ENCODE measurements around the gene BAIAP2L2.

DNA sequence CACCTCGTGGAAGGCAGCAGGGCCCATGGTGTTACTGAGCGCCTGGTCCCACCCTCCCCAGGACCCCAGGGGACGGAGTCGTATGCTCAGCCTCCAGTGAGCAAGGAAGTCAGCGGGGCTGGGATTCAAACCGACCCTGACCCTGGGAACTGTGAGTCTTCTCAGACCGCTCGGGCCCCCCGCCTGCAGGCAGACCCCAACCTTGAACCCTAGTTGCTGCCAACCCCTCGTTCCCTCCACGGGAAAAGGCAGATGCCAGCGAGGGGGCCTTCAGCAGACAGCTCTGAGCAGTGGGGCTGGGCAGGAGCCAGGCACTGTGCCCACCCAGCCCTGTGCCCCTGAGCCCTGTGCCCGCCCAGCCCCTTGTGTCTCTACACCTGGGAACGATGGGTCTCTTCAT lies 32.9 kb downstream of the BAIAP2L2 start:
- no peak for TF ChIP-seq JUND (IDR thresholded peaks at IDR 0.05)
- no peak for TF ChIP-seq HNF4A (conservative IDR thresholded peaks at IDR 0.05)
- TF ChIP-seq GABPA (IDR thresholded peaks at IDR 0.05 in 1 of 2, conservative IDR thresholded peaks at IDR 0.05 in 1 of 2): no peak
- TF ChIP-seq TAF1 (conservative IDR thresholded peaks at IDR 0.05): no peak
- TF ChIP-seq, protein P1, sequence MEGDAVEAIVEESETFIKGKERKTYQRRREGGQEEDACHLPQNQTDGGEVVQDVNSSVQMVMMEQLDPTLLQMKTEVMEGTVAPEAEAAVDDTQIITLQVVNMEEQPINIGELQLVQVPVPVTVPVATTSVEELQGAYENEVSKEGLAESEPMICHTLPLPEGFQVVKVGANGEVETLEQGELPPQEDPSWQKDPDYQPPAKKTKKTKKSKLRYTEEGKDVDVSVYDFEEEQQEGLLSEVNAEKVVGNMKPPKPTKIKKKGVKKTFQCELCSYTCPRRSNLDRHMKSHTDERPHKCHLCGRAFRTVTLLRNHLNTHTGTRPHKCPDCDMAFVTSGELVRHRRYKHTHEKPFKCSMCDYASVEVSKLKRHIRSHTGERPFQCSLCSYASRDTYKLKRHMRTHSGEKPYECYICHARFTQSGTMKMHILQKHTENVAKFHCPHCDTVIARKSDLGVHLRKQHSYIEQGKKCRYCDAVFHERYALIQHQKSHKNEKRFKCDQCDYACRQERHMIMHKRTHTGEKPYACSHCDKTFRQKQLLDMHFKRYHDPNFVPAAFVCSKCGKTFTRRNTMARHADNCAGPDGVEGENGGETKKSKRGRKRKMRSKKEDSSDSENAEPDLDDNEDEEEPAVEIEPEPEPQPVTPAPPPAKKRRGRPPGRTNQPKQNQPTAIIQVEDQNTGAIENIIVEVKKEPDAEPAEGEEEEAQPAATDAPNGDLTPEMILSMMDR (IDR thresholded peaks at IDR 0.05; ENCODE audit: low read depth, low read length, missing input control): no peak
- TF ChIP-seq, protein P2, sequence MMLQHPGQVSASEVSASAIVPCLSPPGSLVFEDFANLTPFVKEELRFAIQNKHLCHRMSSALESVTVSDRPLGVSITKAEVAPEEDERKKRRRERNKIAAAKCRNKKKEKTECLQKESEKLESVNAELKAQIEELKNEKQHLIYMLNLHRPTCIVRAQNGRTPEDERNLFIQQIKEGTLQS (IDR thresholded peaks at IDR 0.05): no peak
- TF ChIP-seq SP1 (IDR thresholded peaks at IDR 0.05): no peak
- TF ChIP-seq, protein P3, sequence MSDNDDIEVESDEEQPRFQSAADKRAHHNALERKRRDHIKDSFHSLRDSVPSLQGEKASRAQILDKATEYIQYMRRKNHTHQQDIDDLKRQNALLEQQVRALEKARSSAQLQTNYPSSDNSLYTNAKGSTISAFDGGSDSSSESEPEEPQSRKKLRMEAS (IDR thresholded peaks at IDR 0.05): no peak
- no peak for TF ChIP-seq FOXA1 (IDR thresholded peaks at IDR 0.05)
- no peak for TF ChIP-seq RXRA (IDR thresholded peaks at IDR 0.05)
- TF ChIP-seq YY1 (IDR thresholded peaks at IDR 0.05): no peak
